ENCODE data around the gene DNAJC27.

GRCh38 chr2:24919506-24920097 lies 52.2 kb downstream of the DNAJC27 start:
- TF ChIP-seq CTCF (IDR thresholded peaks at IDR 0.05), result no peak
- TF ChIP-seq EP300 (IDR thresholded peaks at IDR 0.05), result no peak

All from tibial nerve (tissue), 4 donors.